Right lobe of liver (tissue), 6 donors: ENCODE data around the gene RRM2. TPM values are rescaled to one million over a fixed set of nuclear protein-coding genes. Genes with fewer than 3 reads are reported as not detected.

Experiments used
- ATAC-seq, 4 donors: fragments of 200-7000 bp; cut with Tn5 transposase; one replicate each; pipeline ENCODE4 v1.9.1; 2020; ENCODE audit warnings: mild to moderate bottlenecking in 4 of 4, moderate library complexity in 4 of 4
- DNase-seq, 3 donors: peaks; one replicate each; pipeline ENCODE4 v3.0.0-alpha.2; 2020
- H3K27ac ChIP-seq, 3 donors: fragments of 200-600 bp; one replicate each; pipeline ENCODE4 v1.8.0; 2022
- H3K27me3 ChIP-seq, 2 donors: fragments of 200-600 bp; one replicate each; pipeline ENCODE4 v1.8.0; 2022
- H3K36me3 ChIP-seq, 4 donors: fragments of 200-600 bp; sonication (generic) in 1 of 4; one replicate each; pipeline versions ENCODE4 v1.5.1 to v1.8.0; 2017 to 2022; ENCODE audit warnings: control low read depth in 1 of 4
- H3K4me1 ChIP-seq, 4 donors: fragments of 200-600 bp; sonication (generic) in 1 of 4; one replicate each; pipeline versions ENCODE4 v1.5.1 to v1.8.0; 2017 to 2022; ENCODE audit warnings: control low read depth in 1 of 4
- H3K4me3 ChIP-seq, 3 donors: fragments of 200-600 bp; one replicate each; pipeline ENCODE4 v1.8.0; 2022
- H3K9me3 ChIP-seq, 4 donors: fragments of 200-600 bp; sonication (generic) in 1 of 4; one replicate each; pipeline versions ENCODE4 v1.5.1 to v1.8.0; 2017 to 2022; ENCODE audit warnings: control low read depth in 1 of 4
- CTCF ChIP-seq, 4 donors: fragments of 200-600 bp in 3 of 4; fragments of 450-650 bp in 1 of 4; IDR thresholded peaks; one replicate each; pipeline versions ENCODE4 v1.5.1 to v1.8.0; 2016 to 2022; ENCODE audit warnings: antibody characterized with exemption in 4 of 4, mild to moderate bottlenecking in 2 of 4
- POLR2A ChIP-seq: fragments of 450-650 bp; IDR thresholded peaks from one replicate; pipeline ENCODE4 v1.6.1; 2017; ENCODE audit warnings: antibody characterized with exemption, mild to moderate bottlenecking
- WGBS: methylation state at CpG from one replicate; pipeline ENCODE4 v1.1.6; 2018; ENCODE audit warnings: low coverage, low lambda C conversion rate; ENCODE audit not compliant: insufficient coverage; ENCODE audit errors: missing lambda C conversion rate; 5-methylcytosine and 5-hydroxymethylcytosine counted together
- intact Hi-C, 2 donors: fragments of 100-400 bp; cut with DNase I; formaldehyde crosslinking; loops; one replicate each; pipeline versions ENCODE4 v1.11.2 to v1.14.1; 2022
- total RNA-seq, 6 experiments: library from RNA; depleted of rRNA in 2 of 6; stranded (reverse); fragments of >200 nt in 2 of 6; fragmentation: NEBNext Ultra II Directional in 3 of 6; extraction: Animal tissue kit (Norgen Biotek cat#: 25700) in 3 of 6; gene quantifications; one replicate each; pipeline versions ENCODE4 v1.1.0 to v1.2.4, GENCODE V29; 2016 to 2023
- donor health status: DM: no; HTN: yes; CAD: no.
- donor health status: DM: no; HTN: no; CAD: no.
- donor health status: DM: no; HTN: no; CAD: no.
- donor health status: DM: no; HTN: yes; CAD: no.
- donor health status: DM: no; HTN: yes; CAD: no.

Gene RRM2
- total RNA-seq, 6 experiments from 2014 or later: 1.1 to 10.3 (median 5.7) TPM

GRCh38 chr2:10167316-10167715 lies 44.8 kb downstream of the RRM2 start:
- no peaks in the 10 kb centered on the region for H3K36me3 ChIP-seq
- no peak overlapping the region for H3K4me3 ChIP-seq
- DNase-seq (peak in 1 of 3 donors; percentile 45), ATAC-seq (no peak)
- H3K4me1 ChIP-seq: no peaks in the 10 kb centered on the region
- intact Hi-C loops: no loop called here
- H3K27me3 ChIP-seq: no peaks in the 10 kb centered on the region
- WGBS: no CpG with 5 or more reads among the region's 11 CpGs
- TF ChIP-seq CTCF (IDR thresholded peaks at IDR 0.05): no peak
- no peak for TF ChIP-seq POLR2A
- no peaks in the 10 kb centered on the region for H3K9me3 ChIP-seq
- H3K27ac ChIP-seq: no peak overlapping the region

GRCh38 chr2:10168221-10168620 lies 45.7 kb downstream of the RRM2 start:
- no peak for DNase-seq
- WGBS: 95% methylated on average over 4 of the region's 5 CpGs
- no peaks in the 10 kb centered on the region for H3K36me3 ChIP-seq
- no peak for ATAC-seq
- no peaks in the 10 kb centered on the region for H3K27me3 ChIP-seq
- H3K4me3 ChIP-seq: no peak overlapping the region
- intact Hi-C loops: no loop called here
- H3K27ac ChIP-seq: no peak overlapping the region
- TF ChIP-seq CTCF (IDR thresholded peaks at IDR 0.05): no peak
- no peak for TF ChIP-seq POLR2A
- H3K4me1 ChIP-seq: no peaks in the 10 kb centered on the region
- H3K9me3 ChIP-seq: no peaks in the 10 kb centered on the region

GRCh38 chr2:10169053-10169578 lies 46.6 kb downstream of the RRM2 start:
- no peaks in the 10 kb centered on the region for H3K36me3 ChIP-seq
- WGBS: 92% methylated on average over 3 of the region's 7 CpGs
- no peak for ATAC-seq
- no peaks in the 10 kb centered on the region for H3K9me3 ChIP-seq
- no peak for DNase-seq
- no peak overlapping the region for H3K4me3 ChIP-seq
- TF ChIP-seq POLR2A: no peak
- TF ChIP-seq CTCF (IDR thresholded peaks at IDR 0.05): no peak
- no peak overlapping the region for H3K27ac ChIP-seq
- intact Hi-C loops: no loop called here
- H3K4me1 ChIP-seq: no peaks in the 10 kb centered on the region
- no peaks in the 10 kb centered on the region for H3K27me3 ChIP-seq

- Histone ChIP-seq H3K9me3 (no peaks in the 10 kb centered on the region), H3K4me1 (no peaks in the 10 kb centered on the region), H3K4me3 (no peak overlapping the region), H3K27me3 (no peaks in the 10 kb centered on the region), H3K36me3 (no peaks in the 10 kb centered on the region), H3K27ac (no peak overlapping the region)
- 92% methylated on average over 3 of the region's 11 CpGs for WGBS
- DNase-seq (no peak), ATAC-seq (no peak)
- no peak for TF ChIP-seq POLR2A
- no peak for TF ChIP-seq CTCF (IDR thresholded peaks at IDR 0.05)
- intact Hi-C loops: no loop called here
Observed at GRCh38 chr2:10169581-10169980, 47.0 kb downstream of the RRM2 start.

GRCh38 chr2:10170256-10170655 lies 47.7 kb downstream of the RRM2 start:
- Histone ChIP-seq H3K27me3 (no peaks in the 10 kb centered on the region), H3K36me3 (no peaks in the 10 kb centered on the region), H3K4me1 (no peaks in the 10 kb centered on the region), H3K27ac (no peak overlapping the region), H3K4me3 (no peak overlapping the region), H3K9me3 (no peaks in the 10 kb centered on the region)
- 61% methylated on average over 7 of the region's 9 CpGs for WGBS
- ATAC-seq (no peak), DNase-seq (no peak)
- TF ChIP-seq CTCF (IDR thresholded peaks at IDR 0.05): no peak
- TF ChIP-seq POLR2A: no peak
- intact Hi-C loops: no loop called here
